MG63 (cell line): ENCODE measurements around the gene UTP25. TPM values are rescaled to one million over a fixed set of nuclear protein-coding genes. Genes with fewer than 3 reads are reported as not detected.
"Not testable (repeated sequence)": the region's sequence is repeated elsewhere in the genome, so short reads cannot be mapped to it uniquely, and the experiment has no call there.

Experiments used
- DNase-seq: peaks from one replicate; pipeline ENCODE4 v3.0.0-alpha.2; 2020
- H3K27me3 ChIP-seq: fragments of 250-450 bp; sonication (Bioruptor Pico); 2 replicates; pipeline ENCODE4 v1.5.1; 2020; ENCODE audit warnings: mild to moderate bottlenecking, moderate library complexity
- H3K36me3 ChIP-seq: fragments of 250-450 bp; sonication (Bioruptor Pico); 2 replicates; pipeline ENCODE4 v1.5.1; 2020; ENCODE audit warnings: mild to moderate bottlenecking, moderate library complexity
- H3K4me3 ChIP-seq: fragments of 250-450 bp; sonication (Bioruptor Pico); 2 replicates; pipeline ENCODE4 v1.5.1; 2020; ENCODE audit warnings: mild to moderate bottlenecking, moderate library complexity
- H3K9me3 ChIP-seq: fragments of 250-450 bp; sonication (Bioruptor Pico); 2 replicates; pipeline ENCODE4 v1.5.1; 2020; ENCODE audit warnings: mild to moderate bottlenecking, moderate library complexity
- total RNA-seq: library from RNA; depleted of rRNA; stranded (reverse); fragments of >200 nt; shearing (Covaris generic); gene quantifications from 2 replicates; pipeline ENCODE4 v1.2.3, GENCODE V29; 2014; ENCODE audit warnings: low replicate concordance; rRNA removed

Gene UTP25
- total RNA-seq, 1 experiment from 2014 or later, result 10.2 TPM

GRCh38 chr1:209893751-209894150, 66.0 kb downstream of the UTP25 start:
- Histone ChIP-seq H3K27me3 (no peaks in the 10 kb centered on the region), H3K4me3 (no peak overlapping the region), H3K36me3 (no peaks in the 10 kb centered on the region), H3K9me3 (no peaks in the 10 kb centered on the region)
- DNase-seq, result no peak

DNA sequence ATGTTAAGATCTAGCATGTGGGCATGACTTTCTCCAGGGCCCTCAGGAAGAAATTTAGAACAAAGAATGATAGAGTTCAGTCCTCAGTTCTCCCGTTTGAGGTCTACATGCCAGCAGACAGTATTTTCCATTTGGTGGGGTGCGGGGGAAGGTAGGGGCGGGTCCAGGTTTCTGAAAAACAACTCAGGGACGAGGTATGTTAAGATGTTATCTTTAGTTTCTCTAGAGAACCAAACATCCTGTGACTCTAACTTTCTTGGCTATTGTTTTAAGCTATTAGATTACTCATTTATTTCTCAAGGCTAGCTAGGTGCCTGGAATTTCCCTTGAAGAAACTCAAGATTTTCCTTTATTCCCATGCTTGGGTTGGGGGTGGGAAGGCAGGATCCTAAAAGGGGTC, 67.9 kb downstream of the UTP25 start:
- H3K27me3 ChIP-seq, result no peaks in the 10 kb centered on the region
- no peaks in the 10 kb centered on the region for H3K9me3 ChIP-seq
- no peaks in the 10 kb centered on the region for H3K36me3 ChIP-seq
- H3K4me3 ChIP-seq, result no peak overlapping the region
- peak; percentile 74 for DNase-seq

- Histone ChIP-seq H3K4me3 (no peak overlapping the region), H3K36me3 (no peaks in the 10 kb centered on the region), H3K9me3 (no peaks in the 10 kb centered on the region), H3K27me3 (no peaks in the 10 kb centered on the region)
- DNase-seq, result peak; percentile 19
Measured at GRCh38 chr1:209896346-209896745, 68.6 kb downstream of the UTP25 start.

GRCh38 chr1:209898271-209898670, 70.5 kb downstream of the UTP25 start:
- not testable (repeated sequence) for H3K27me3 ChIP-seq, H3K9me3 ChIP-seq, H3K36me3 ChIP-seq, H3K4me3 ChIP-seq, DNase-seq

DNA sequence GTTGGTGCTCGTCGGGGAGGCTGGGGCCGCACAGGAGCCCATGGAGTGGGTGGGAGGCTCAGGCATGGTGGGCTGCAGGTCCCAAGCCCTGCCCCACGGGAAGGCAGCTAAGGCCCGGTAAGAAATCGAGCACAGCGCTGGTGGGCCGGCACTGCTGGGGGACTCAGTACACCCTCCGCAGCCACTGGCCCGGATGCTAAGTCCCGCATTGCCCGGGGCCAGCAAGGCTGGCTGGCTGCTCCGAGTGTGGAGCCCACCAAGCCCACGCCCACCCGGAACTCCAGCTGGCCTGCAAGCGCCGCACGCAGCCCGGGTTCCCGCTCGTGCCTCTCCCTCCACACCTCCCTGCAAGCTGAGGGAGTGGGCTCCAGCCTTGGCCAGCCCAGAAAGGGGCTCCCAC, 71.1 kb downstream of the UTP25 start:
- not testable (repeated sequence) for H3K36me3 ChIP-seq, DNase-seq, H3K9me3 ChIP-seq, H3K4me3 ChIP-seq, H3K27me3 ChIP-seq

- DNase-seq, result no peak
Measured at GRCh38 chr1:209899948-209900347, 72.2 kb downstream of the UTP25 start.

DNA sequence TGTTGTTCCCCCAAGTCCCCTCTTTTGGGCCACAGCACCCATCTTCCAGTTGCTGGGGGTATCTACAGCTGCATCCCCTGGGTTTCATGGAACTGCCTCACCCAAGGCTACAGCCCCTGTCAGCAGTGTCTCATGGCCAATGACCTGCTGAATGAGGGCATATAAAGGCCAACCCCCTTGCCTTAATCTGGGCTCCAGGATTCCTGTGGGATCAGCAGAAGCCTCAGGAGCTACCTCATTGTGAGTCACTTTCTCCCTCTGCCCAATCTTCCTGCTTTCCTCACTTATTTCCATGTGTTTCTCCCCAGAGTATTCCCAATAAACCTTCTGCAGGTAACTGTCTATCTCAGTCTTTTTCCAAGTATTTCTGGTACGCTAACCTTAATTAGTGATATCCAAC, 73.0 kb downstream of the UTP25 start:
- no peaks in the 10 kb centered on the region for H3K9me3 ChIP-seq
- H3K4me3 ChIP-seq, result no peak overlapping the region
- H3K27me3 ChIP-seq, result no peaks in the 10 kb centered on the region
- no peaks in the 10 kb centered on the region for H3K36me3 ChIP-seq
- DNase-seq, result peak; percentile 86

More at GRCh38 chr1:209899948-209900347, 72.2 kb downstream of the UTP25 start:
- Histone ChIP-seq H3K27me3 (no peaks in the 10 kb centered on the region), H3K9me3 (no peaks in the 10 kb centered on the region), H3K4me3 (no peak overlapping the region), H3K36me3 (no peaks in the 10 kb centered on the region)

DNA sequence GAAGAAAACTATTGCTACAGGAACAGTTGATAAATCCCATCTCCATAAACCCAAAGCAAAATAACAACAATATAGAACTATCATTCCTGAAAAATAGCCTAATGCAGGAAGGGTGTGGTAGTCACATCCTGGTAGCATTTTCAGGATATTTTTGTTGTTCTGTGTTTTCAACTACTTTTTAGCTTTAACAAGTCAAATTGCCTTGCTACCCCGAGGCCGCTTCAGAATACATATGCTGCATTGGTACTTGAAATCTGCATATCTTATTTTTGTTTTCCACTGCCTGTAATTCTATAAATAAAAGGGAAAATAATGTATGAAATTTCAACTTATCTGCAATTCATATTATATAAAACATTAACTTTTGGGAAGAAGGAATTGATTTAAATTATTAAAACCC, 73.4 kb downstream of the UTP25 start:
- H3K36me3 ChIP-seq, result no peaks in the 10 kb centered on the region
- no peaks in the 10 kb centered on the region for H3K27me3 ChIP-seq
- no peaks in the 10 kb centered on the region for H3K9me3 ChIP-seq
- no peak overlapping the region for H3K4me3 ChIP-seq
- no peak for DNase-seq

DNA sequence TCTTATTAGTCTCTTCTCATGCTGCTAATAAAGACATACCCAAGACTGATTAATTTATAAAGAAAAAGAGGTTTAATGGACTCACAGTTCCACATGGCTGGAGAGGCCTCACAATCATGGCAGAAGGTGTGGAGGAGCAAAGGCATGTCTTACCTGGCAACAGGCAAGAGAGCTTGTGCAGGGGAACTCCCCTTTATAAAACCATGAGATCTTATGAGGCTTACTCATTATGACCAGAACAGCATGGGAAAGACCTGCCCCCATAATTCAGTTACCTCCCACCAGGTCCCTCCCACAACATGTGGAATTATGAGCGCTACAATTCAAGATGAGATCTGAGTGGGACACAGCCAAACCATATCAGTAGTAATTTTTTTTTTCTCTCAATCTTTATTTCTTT, 77.0 kb downstream of the UTP25 start:
- H3K36me3 ChIP-seq, H3K4me3 ChIP-seq, DNase-seq, H3K27me3 ChIP-seq, H3K9me3 ChIP-seq: not testable (repeated sequence)

Other genes with a start within 250 kb of the UTP25 start
- not detected in 2 replicates for gene CAMK1G, start 244.3 kb upstream of the UTP25 start, total RNA-seq
- gene LAMB3, start 175.5 kb upstream of the UTP25 start, total RNA-seq, result 1.5 and 4.7 TPM in 2 replicates
- 4.7 TPM in 1 of 2 replicates, not detected in the other for gene G0S2, start 152.6 kb upstream of the UTP25 start, total RNA-seq
- not detected in 2 replicates for gene HSD11B1, start 123.1 kb upstream of the UTP25 start, total RNA-seq
- not detected in 2 replicates for gene TRAF3IP3, start 71.9 kb upstream of the UTP25 start, total RNA-seq
- gene C1orf74, start 43.4 kb upstream of the UTP25 start, total RNA-seq, result 0.49 and 4.6 TPM in 2 replicates
- not detected in 2 replicates for gene IRF6, start 21.8 kb upstream of the UTP25 start, total RNA-seq
- gene SYT14, start 110.2 kb downstream of the UTP25 start, total RNA-seq, result 0.15 and 0.66 TPM in 2 replicates